SK-N-SH (cell line): ENCODE results near the gene POLR2C. TPM values are rescaled to one million over a fixed set of nuclear protein-coding genes. Genes with fewer than 3 reads are reported as not detected.

Experiments
- CTCF ChIA-PET: fragments of 300-600, 350-600 bp; formaldehyde crosslinking; extraction: SDS; loops from one replicate; lab custom pipeline; 2021; lab: Yijun Ruan, JAX
- POLR2A ChIA-PET: fragments of 350-600 bp; sonication (Branson Sonifier 250); formaldehyde crosslinking; extraction: SDS; loops from one replicate; lab custom pipeline; 2020; ENCODE audit warnings: antibody characterized with exemption, inconsistent platforms; lab: Yijun Ruan, JAX
- DNase-seq: peaks from one replicate; pipeline ENCODE4 v3.0.0; 2012
- H2AFZ ChIP-seq: fragments of 200-600 bp; sonication (generic); 2 replicates; pipeline ENCODE4 v1.8.1; 2016; ENCODE audit warnings: antibody characterized with exemption, mild to moderate bottlenecking, low read depth
- H3F3A ChIP-seq: fragments of 200-600 bp; sonication (generic); replicated peaks from 2 replicates; pipeline ENCODE3; 2016; ENCODE audit warnings: antibody characterized with exemption, mild to moderate bottlenecking; ENCODE audit not compliant: insufficient read depth
- H3K27ac ChIP-seq, 2 experiments: fragments of 200-500 bp in 1 of 2; fragments of 200-600 bp in 1 of 2; sonication (Bioruptor generic) in 1 of 2; sonication (generic), shearing (Covaris generic) in 1 of 2; 2 replicates each; pipeline versions ENCODE4 v1.5.1 to v1.6.1; 2014 to 2016; ENCODE audit warnings: low read depth in 2 of 2, inconsistent platforms in 1 of 2, low read length in 1 of 2, mild to moderate bottlenecking in 1 of 2, mixed read lengths in 1 of 2
- H3K27me3 ChIP-seq: fragments of 200-600 bp; sonication (generic), shearing (Covaris generic); 2 replicates; pipeline ENCODE4 v1.6.1; 2016; ENCODE audit warnings: mixed run types; ENCODE audit not compliant: insufficient read depth
- H3K36me3 ChIP-seq, 2 experiments: fragments of 200-500 bp in 1 of 2; fragments of 200-600 bp in 1 of 2; sonication (Bioruptor generic) in 1 of 2; sonication (generic) in 1 of 2; replicated peaks in 1 of 2; 2 replicates each; pipeline versions ENCODE3 to v1.5.1; 2014 to 2016; ENCODE audit warnings: low read length in 1 of 2, mild to moderate bottlenecking in 1 of 2; ENCODE audit not compliant: insufficient read depth in 2 of 2, control insufficient read depth in 1 of 2
- H3K4me1 ChIP-seq, 2 experiments: fragments of 200-500 bp in 1 of 2; fragments of 200-600 bp in 1 of 2; sonication (Bioruptor generic) in 1 of 2; sonication (generic), shearing (Covaris generic) in 1 of 2; 2 replicates each; pipeline versions ENCODE4 v1.5.1 to v1.6.1; 2014 to 2016; ENCODE audit warnings: low read depth in 1 of 2, low read length in 1 of 2, mixed run types in 1 of 2; ENCODE audit not compliant: insufficient read depth in 2 of 2, control insufficient read depth in 1 of 2
- H3K4me2 ChIP-seq: fragments of 200-600 bp; sonication (generic), shearing (Covaris generic); 2 replicates; pipeline ENCODE4 v1.6.1; 2017; ENCODE audit warnings: mixed run types
- H3K4me3 ChIP-seq, 2 experiments: fragments of 200-500 bp in 1 of 2; fragments of 200-600 bp in 1 of 2; sonication (Bioruptor generic) in 1 of 2; sonication (generic), shearing (Covaris generic) in 1 of 2; 2 replicates each; pipeline versions ENCODE4 v1.5.1 to v1.8.1; 2014 to 2016; ENCODE audit warnings: low read depth in 2 of 2, inconsistent platforms in 1 of 2, low read length in 1 of 2, mild to moderate bottlenecking in 1 of 2, mixed read lengths in 1 of 2, moderate library complexity in 1 of 2
- H3K79me2 ChIP-seq: fragments of 200-600 bp; sonication (generic); 2 replicates; pipeline ENCODE4 v1.8.1; 2017; ENCODE audit warnings: mild to moderate bottlenecking; ENCODE audit not compliant: insufficient read depth
- H3K9ac ChIP-seq: fragments of 200-600 bp; sonication (generic); 2 replicates; pipeline ENCODE4 v1.6.1; 2017; ENCODE audit warnings: mixed run types
- H3K9me2 ChIP-seq: fragments of 200-600 bp; sonication (generic); 2 replicates; pipeline ENCODE4 v1.6.1; 2017; ENCODE audit warnings: mixed run types
- H3K9me3 ChIP-seq: fragments of 200-600 bp; sonication (generic); 2 replicates; pipeline ENCODE4 v1.6.1; 2017; ENCODE audit warnings: mixed run types, mild to moderate bottlenecking, moderate library complexity
- H4K20me1 ChIP-seq: fragments of 200-600 bp; sonication (generic); 2 replicates; pipeline ENCODE4 v1.6.1; 2017; ENCODE audit warnings: mild to moderate bottlenecking, mixed run types; ENCODE audit not compliant: insufficient read depth
- ELF1 ChIP-seq: IDR thresholded peaks from 2 replicates; pipeline ENCODE4 v1.4.0; 2012
- FOSL2 ChIP-seq: IDR thresholded peaks from 2 replicates; pipeline ENCODE4 v1.4.0; 2012; ENCODE audit warnings: low read depth, mild to moderate bottlenecking, moderate library complexity, borderline replicate concordance
- FOXJ3 ChIP-seq: sonication (generic); formaldehyde crosslinking; IDR thresholded peaks from 2 replicates; pipeline ENCODE4 v1.5.1; 2020; ENCODE audit warnings: mild to moderate bottlenecking, missing genetic modification reagents
- FOXM1 ChIP-seq: IDR thresholded peaks from 2 replicates; pipeline ENCODE4 v1.4.0; 2012; ENCODE audit warnings: low read depth, mild to moderate bottlenecking
- GABPA ChIP-seq: IDR thresholded peaks from 2 replicates; pipeline ENCODE4 v1.4.0; 2012; ENCODE audit warnings: low read depth, mild to moderate bottlenecking
- JUND ChIP-seq: IDR thresholded peaks from 2 replicates; pipeline ENCODE4 v1.4.0; 2012
- MEF2A ChIP-seq: IDR thresholded peaks from 2 replicates; pipeline ENCODE4 v1.4.0; 2012; ENCODE audit warnings: low read depth, borderline replicate concordance
- NFIC ChIP-seq: IDR thresholded peaks from 2 replicates; pipeline ENCODE4 v1.4.0; 2012; ENCODE audit warnings: borderline replicate concordance
- PBX3 ChIP-seq: IDR thresholded peaks from 2 replicates; pipeline ENCODE4; 2012
- POLR2AphosphoS5 ChIP-seq: IDR thresholded peaks from 2 replicates; pipeline ENCODE4 v1.6.1; 2012; ENCODE audit warnings: low read depth, low read length
- RAD21 ChIP-seq: IDR thresholded peaks from 2 replicates; pipeline ENCODE4 v1.6.1; 2012; ENCODE audit warnings: mild to moderate bottlenecking, low read length
- SMC3 ChIP-seq: IDR thresholded peaks from 2 replicates; pipeline ENCODE4 v1.6.1; 2012; ENCODE audit warnings: low read depth, low read length, improper control_type of control experiment
- TCF12 ChIP-seq: IDR thresholded peaks from 2 replicates; pipeline ENCODE4 v1.4.0; 2012
- TEAD4 ChIP-seq: IDR thresholded peaks from 2 replicates; pipeline ENCODE4 v1.4.0; 2012; ENCODE audit warnings: mild to moderate bottlenecking, borderline replicate concordance; ENCODE audit not compliant: insufficient read depth
- YY1 ChIP-seq: IDR thresholded peaks from 2 replicates; pipeline ENCODE4 v1.4.0; 2012; ENCODE audit warnings: low read depth, mild to moderate bottlenecking
- ZBTB33 ChIP-seq: IDR thresholded peaks from 2 replicates; pipeline ENCODE4 v1.4.0; 2012; ENCODE audit warnings: low read depth, borderline replicate concordance
- WGBS: methylation state at CpG from one replicate; pipeline ENCODE4 v1.1.6; 2017; ENCODE audit warnings: low lambda C conversion rate; 5-methylcytosine and 5-hydroxymethylcytosine counted together
- polyA plus RNA-seq, 3 experiments: library from polyadenylated mRNA; depleted of rRNA; stranded (reverse); fragments of >200 nt; gene quantifications; 2 replicates each; pipeline ENCODE4 v1.2.3, GENCODE V29; 2012
- TF ChIP-seq, protein P1 (sequence below): fragments of 150-350 bp; IDR thresholded peaks from 2 replicates; pipeline ENCODE4 v1.6.1; 2016; ENCODE audit warnings: mild to moderate bottlenecking, low read depth, low read length
- TF ChIP-seq, protein P2 (sequence below): fragments of 200-600 bp; sonication (generic); IDR thresholded peaks from 2 replicates; pipeline ENCODE4 v1.6.1; 2017; ENCODE audit warnings: antibody characterized with exemption, mild to moderate bottlenecking, moderate library complexity

POLR2C gene
- polyA plus RNA-seq, 1 of the 3 experiments (the other 2 are of a cell fraction): 160 TPM

DNA sequence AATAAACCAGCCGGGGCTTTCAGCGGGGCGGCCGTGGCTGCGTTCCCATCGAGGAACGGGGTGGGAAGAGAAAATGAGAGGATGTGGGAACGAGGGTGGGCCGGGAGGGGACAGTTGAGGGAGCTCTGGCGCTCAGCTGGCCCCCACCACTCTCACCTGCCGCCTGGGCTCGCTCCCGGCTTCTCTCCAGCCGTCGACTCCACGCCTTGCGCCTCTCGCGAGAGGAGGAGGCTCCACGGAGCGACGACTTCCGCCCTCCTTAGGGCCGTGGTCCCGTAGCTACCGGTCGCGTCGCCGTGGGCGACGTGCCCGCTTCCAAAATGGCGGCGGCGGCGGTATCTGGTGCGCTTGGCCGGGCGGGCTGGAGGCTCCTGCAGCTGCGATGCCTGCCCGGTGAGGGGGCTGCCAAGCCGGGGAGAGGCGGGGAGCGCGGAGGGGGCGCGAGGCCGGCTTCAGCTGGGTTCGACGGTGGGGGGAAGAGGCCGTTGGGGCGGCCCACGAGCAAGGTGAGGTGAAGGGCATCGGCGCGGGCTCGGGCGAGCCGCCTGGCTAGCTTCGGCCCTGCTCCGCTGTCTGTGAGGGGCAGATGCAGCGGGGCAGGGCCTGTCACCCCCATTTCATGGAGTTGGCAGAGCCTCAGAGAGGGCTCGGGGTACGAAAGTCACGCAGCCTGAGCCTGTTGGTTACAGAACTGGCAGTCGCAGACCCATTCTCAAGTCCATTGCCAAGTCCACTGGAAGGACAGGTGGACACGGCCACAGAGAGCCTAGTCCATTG is 15.1 kb upstream of the POLR2C start, which contains the start of the genes CIAPIN1 and COQ9 (continued):
- TF ChIP-seq, protein P1, sequence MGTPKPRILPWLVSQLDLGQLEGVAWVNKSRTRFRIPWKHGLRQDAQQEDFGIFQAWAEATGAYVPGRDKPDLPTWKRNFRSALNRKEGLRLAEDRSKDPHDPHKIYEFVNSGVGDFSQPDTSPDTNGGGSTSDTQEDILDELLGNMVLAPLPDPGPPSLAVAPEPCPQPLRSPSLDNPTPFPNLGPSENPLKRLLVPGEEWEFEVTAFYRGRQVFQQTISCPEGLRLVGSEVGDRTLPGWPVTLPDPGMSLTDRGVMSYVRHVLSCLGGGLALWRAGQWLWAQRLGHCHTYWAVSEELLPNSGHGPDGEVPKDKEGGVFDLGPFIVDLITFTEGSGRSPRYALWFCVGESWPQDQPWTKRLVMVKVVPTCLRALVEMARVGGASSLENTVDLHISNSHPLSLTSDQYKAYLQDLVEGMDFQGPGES: no peak
- peak; percentile 97 for TF ChIP-seq ELF1
- TF ChIP-seq POLR2AphosphoS5: peak; percentile 85
- TF ChIP-seq ZBTB33: peak; percentile 99
- peak; percentile 83 for TF ChIP-seq GABPA
- TF ChIP-seq, all 33 proteins: peak for 12

DNA sequence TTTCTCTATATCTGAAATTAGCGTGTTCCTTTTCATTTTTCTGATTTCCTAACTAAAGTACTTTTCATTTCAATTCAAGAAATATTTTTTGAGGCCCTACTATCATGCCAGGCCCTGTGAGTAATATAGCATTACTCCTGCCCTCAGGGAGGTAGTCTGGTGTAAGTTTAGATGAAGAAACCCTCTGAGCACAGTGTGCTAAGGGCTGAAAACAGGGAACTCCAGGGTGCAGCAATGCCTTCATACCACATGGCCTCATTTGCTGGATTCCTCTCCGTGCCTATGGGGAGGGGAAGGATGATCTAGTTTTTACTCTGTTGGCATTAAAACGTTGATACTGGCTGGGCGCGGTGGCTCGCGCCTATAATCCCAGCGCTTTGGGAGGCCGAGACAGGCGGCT is 10.5 kb upstream of the POLR2C start:
- no peak overlapping the region for H3K4me3 ChIP-seq
- H3K4me2 ChIP-seq: no peak overlapping the region
- H3K9me2 ChIP-seq: no peaks in the 10 kb centered on the region
- H3K9ac ChIP-seq: no peak overlapping the region
- H3K27ac ChIP-seq: no peak overlapping the region
- H2AFZ ChIP-seq: no peak overlapping the region
- no peak for TF ChIP-seq FOXJ3
- TF ChIP-seq TCF12: no peak
- no peak for TF ChIP-seq POLR2AphosphoS5
- no peak for TF ChIP-seq TEAD4
- no peak for TF ChIP-seq JUND
- TF ChIP-seq RAD21: no peak
- no peak for TF ChIP-seq MEF2A
- TF ChIP-seq YY1: no peak
- TF ChIP-seq FOSL2: no peak
- no peak for TF ChIP-seq PBX3
- no peak for TF ChIP-seq NFIC
- TF ChIP-seq, protein P2, sequence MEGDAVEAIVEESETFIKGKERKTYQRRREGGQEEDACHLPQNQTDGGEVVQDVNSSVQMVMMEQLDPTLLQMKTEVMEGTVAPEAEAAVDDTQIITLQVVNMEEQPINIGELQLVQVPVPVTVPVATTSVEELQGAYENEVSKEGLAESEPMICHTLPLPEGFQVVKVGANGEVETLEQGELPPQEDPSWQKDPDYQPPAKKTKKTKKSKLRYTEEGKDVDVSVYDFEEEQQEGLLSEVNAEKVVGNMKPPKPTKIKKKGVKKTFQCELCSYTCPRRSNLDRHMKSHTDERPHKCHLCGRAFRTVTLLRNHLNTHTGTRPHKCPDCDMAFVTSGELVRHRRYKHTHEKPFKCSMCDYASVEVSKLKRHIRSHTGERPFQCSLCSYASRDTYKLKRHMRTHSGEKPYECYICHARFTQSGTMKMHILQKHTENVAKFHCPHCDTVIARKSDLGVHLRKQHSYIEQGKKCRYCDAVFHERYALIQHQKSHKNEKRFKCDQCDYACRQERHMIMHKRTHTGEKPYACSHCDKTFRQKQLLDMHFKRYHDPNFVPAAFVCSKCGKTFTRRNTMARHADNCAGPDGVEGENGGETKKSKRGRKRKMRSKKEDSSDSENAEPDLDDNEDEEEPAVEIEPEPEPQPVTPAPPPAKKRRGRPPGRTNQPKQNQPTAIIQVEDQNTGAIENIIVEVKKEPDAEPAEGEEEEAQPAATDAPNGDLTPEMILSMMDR: no peak
- TF ChIP-seq FOXM1: no peak
- no peak for TF ChIP-seq SMC3
- TF ChIP-seq, all 33 proteins: peak for 0
- WGBS: 94% methylated on average over 10 of the region's 10 CpGs
- H3K79me2 ChIP-seq: peaks cover 25% of the 10 kb centered on the region
- no peaks in the 10 kb centered on the region for H3K9me3 ChIP-seq
- ChIA-PET CTCF (interaction anchor here (0.9 to 9.2 kb wide), 4 partner anchors 11 to 80 kb away, joined by 3 to 53 read pairs (median 15); partner anchors contain the start of genes CX3CL1 and POLR2C), POLR2A (no interaction called here)
- DNase-seq: no peak
- H3K36me3 ChIP-seq: peaks cover 34 to 54% of the 10 kb centered on the region in 2 experiments
- no peaks in the 10 kb centered on the region for H4K20me1 ChIP-seq
- H3K27me3 ChIP-seq: no peaks in the 10 kb centered on the region
- peaks cover 2 to 3% of the 10 kb centered on the region in 2 experiments; a peak in 2 of 4 replicates for H3K4me1 ChIP-seq
- no peaks in the 10 kb centered on the region for H3F3A ChIP-seq
